ENCODE results near the gene KDM6B.

KDM6B gene, protein sequence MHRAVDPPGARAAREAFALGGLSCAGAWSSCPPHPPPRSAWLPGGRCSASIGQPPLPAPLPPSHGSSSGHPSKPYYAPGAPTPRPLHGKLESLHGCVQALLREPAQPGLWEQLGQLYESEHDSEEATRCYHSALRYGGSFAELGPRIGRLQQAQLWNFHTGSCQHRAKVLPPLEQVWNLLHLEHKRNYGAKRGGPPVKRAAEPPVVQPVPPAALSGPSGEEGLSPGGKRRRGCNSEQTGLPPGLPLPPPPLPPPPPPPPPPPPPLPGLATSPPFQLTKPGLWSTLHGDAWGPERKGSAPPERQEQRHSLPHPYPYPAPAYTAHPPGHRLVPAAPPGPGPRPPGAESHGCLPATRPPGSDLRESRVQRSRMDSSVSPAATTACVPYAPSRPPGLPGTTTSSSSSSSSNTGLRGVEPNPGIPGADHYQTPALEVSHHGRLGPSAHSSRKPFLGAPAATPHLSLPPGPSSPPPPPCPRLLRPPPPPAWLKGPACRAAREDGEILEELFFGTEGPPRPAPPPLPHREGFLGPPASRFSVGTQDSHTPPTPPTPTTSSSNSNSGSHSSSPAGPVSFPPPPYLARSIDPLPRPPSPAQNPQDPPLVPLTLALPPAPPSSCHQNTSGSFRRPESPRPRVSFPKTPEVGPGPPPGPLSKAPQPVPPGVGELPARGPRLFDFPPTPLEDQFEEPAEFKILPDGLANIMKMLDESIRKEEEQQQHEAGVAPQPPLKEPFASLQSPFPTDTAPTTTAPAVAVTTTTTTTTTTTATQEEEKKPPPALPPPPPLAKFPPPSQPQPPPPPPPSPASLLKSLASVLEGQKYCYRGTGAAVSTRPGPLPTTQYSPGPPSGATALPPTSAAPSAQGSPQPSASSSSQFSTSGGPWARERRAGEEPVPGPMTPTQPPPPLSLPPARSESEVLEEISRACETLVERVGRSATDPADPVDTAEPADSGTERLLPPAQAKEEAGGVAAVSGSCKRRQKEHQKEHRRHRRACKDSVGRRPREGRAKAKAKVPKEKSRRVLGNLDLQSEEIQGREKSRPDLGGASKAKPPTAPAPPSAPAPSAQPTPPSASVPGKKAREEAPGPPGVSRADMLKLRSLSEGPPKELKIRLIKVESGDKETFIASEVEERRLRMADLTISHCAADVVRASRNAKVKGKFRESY (N-terminal part only)

DNA sequence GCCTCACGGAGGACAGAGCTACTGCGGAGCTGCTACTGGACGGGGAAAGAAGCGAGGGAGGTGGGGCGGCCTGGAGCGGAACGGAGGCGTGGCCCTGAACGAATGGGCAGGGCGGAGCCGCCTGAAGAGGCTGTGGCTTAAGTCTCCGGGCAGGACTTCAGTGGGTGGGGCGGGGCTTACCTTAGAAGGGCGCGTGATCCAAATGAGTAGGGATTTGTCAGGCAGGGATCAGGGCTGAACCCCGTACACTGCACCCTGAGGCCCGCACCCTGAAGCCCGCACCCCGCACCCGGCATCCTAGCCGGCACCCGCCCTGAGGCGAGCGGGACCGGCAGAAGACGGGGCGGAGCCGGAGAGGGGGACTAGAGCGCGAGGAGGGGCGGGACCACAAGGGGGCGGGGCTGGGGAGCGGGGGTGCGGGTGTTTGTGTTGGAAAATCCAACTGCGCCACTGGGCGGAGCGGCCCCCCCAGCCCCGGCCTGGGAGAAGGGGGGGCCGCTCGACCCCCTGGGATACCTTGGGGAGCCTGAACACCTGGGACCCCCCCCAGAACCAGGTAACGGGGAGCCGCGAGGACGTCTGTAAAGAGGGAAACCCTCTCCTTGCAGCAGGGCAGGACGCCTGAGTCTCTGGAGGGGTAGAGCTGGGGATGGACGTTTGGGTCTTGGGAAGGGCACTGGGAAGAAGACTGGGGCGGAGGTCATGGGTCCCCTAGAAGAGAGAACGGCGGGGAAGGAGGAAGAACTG, at the start of gene KDM6B:
Gene KDM6B, plus strand, starts transcription at position 423 of the 747 bp plus-strand sequence. CDS start 11,338 bp downstream, outside the sequence.
- peak; percentile 69 for DNase-seq (ENCODE audit: low read depth)

DNA sequence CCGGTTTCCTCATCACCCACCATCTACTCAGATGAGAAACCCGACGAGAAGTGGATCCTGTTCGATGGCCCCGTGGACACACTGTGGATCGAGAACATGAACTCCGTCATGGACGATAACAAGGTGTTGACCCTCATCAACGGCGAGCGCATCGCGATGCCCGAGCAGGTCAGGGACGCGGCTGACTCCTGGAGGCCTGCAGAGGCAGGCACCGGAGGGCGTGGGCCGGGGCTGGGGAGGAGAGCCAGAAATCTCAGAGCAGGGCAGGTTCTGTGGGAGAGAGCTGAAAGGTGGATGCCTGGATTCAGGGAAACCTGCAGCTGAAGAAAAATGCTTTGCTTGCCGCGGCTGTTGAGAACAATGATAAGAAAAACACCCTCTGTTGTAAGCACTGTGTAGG, 47.2 kb upstream of the KDM6B start:
- no peak for DNase-seq (ENCODE audit: low read depth)

DNA sequence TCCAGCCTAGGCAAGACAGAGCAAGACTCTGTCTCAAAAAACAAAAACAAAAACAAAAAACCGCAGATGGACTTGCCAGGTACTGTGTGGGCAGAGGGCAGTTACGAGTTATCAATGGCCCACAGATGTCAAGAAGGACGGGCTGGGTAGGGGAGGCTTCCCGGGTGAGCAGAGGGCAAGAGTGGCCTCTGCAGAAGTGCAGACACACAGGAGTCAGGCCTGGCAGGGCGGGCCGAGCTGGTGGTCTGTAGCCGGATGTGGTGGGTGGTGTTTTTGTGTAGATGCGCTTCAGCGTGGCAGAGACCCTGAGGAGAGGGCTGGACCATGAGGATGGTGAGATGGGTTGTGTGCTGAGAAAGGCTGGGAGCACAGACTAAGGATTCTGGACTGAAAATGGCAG, 44.9 kb upstream of the KDM6B start:
- no peak for DNase-seq (ENCODE audit: low read depth)

DNA sequence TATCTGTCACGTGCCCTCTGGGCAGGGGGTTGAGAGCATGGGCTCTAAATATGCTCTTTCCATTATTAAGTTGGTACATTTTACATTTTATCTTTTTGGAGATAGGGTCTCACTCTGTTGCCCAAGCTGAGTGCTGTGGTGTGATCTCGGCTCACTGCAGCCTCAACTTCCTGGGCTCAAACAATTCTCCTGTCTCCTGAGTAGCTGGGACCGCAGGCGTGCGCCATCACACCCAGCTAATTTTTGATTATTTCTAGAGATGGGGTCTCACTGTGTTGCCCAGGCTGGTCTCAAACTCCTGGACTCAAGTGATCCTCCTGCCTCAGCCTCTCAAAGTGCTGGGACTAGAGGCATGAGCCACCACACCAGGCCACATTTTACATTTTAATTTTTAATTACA, 43.9 kb upstream of the KDM6B start:
- no peak for DNase-seq (ENCODE audit: low read depth)

DNA sequence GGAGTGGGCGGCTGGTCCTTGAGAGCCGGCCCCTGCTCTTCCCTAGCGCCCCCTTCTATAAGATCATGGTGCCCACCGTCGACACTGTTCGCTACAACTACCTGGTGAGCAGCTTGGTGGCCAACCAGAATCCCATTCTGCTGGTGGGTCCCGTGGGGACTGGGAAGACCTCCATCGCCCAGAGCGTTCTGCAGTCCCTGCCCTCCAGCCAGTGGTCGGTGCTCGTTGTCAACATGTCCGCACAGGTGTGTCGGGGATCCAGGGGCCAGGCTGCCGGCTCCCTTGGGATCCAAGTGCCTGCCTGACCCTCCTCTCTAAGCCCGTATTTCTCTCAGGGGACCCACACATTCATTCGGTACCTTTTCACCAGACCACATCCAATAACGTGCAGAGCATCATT, 41.4 kb upstream of the KDM6B start:
- no peak for DNase-seq (ENCODE audit: low read depth)

DNA sequence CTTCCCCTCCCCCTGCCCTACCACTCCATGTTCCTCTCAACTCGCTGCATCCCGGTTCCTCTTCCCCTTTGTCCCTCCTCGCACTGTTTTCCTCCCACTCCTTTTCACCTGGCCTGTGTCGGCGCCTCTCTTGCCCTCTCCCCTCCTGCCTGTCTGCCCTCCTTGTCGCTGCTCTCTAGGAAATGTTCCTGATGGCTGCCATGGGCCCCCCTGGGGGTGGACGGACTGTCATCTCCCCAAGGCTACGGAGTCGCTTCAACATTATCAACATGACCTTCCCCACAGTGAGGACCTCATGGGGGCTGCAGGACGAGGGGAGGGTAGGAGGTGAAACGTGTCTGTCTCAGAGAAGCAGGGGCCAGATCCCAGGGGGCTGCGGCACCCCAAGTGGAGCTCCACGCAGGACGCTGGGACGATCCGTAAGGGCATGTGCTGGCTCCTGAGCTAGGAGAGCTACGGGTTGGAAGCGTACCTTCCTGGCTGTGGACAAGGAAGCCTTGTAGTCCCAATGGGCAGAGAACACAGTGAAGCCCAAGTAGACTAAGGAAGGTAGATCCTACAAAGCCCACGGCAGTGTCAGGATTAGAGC, 39.8 kb upstream of the KDM6B start:
- DNase-seq (ENCODE audit: low read depth) = no peak

DNA sequence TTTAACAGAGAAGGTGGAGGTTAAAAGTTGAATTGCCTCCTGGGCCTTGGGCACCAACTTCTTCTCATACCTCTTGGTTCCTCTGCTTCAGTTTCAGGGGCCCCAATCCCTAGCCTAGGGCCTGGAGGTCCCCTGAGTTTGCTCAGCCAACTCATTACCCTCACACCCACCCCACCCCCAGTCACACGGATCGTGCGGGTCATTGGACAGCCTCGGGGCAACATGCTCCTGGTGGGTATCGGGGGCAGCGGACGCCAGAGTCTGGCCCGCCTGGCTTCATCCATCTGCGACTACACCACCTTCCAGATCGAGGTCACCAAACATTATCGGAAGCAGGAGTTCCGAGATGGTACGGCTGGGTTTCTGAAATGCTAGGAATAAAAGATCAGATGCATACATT, 36.0 kb upstream of the KDM6B start:
- no peak for DNase-seq (ENCODE audit: low read depth)

DNA sequence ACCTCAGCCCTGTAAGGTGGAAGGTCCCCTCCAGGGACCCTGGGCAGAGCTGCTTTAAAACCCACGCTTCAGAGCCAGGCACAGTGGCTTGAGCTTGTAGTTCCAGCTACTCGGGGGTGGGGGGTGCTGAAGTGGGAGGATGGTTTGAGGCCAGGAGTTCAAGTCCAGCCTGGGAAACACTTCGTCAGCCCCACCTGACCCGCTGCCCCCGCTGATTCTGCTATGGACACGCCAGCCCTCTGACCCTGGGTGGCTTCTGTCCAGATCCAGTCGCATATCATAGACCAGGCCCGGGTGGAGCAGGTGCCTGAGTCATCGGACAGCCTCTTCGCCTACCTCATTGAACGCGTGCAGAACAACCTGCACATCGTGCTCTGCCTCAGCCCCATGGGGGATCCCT, 35.2 kb upstream of the KDM6B start:
- no peak for DNase-seq (ENCODE audit: low read depth)

DNA sequence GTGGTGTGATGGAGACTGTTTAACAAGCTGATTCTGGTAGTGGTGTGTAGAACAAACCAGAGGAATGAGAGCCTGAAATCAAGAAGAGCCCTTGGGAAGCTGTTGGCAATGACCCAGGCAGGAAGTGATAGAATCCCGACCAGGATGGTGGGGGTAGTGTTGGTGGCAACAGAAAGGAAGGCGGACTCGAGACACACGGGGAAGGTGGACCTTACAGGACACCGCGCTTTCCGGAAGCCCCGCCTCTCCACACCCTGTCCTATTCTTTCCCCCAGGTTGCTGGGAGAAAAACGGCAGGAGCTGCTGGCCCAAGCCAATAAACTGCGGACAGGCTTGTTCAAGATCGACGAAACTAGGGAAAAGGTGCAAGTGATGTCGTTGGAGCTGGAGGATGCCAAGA, 30.0 kb upstream of the KDM6B start:
- no peak for DNase-seq (ENCODE audit: low read depth)

DNA sequence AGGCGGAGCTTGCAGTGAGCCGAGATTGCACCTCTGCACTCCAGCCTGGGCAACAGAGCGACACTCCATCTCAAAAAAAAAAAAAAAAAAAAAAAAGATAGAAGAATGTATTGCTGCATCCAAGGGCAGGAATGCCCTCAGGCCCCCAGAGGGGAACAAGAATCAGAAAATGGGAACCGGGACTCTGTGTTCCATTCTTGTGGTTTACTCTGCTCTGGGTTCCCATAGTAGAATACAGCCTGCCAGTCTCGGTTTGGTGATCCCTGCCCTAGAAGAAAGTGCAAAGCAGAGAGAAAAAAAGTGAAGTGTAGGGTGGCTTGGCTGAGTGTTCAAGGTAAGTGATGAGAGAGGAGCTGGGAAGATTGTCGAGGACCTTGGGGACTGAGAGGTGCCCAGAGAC, 27.4 kb upstream of the KDM6B start:
- DNase-seq (ENCODE audit: low read depth) = no peak

DNA sequence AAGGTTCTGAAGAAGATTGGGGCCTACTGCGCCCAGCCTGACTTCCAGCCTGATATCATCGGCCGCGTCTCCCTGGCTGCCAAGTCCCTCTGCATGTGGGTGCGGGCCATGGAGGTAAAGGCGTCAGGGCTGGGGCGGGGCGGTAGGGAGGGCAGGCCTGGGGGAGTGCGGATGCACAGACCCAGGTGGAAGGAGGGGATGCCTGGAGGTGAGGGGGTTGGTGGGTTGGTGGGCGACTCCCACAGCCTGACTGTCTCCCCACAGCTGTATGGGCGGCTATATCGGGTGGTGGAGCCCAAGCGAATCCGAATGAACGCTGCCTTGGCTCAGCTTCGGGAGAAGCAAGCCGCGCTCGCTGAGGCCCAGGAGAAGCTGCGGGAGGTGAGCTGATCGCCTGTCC, 26.8 kb upstream of the KDM6B start:
- DNase-seq (ENCODE audit: low read depth) = no peak

DNA sequence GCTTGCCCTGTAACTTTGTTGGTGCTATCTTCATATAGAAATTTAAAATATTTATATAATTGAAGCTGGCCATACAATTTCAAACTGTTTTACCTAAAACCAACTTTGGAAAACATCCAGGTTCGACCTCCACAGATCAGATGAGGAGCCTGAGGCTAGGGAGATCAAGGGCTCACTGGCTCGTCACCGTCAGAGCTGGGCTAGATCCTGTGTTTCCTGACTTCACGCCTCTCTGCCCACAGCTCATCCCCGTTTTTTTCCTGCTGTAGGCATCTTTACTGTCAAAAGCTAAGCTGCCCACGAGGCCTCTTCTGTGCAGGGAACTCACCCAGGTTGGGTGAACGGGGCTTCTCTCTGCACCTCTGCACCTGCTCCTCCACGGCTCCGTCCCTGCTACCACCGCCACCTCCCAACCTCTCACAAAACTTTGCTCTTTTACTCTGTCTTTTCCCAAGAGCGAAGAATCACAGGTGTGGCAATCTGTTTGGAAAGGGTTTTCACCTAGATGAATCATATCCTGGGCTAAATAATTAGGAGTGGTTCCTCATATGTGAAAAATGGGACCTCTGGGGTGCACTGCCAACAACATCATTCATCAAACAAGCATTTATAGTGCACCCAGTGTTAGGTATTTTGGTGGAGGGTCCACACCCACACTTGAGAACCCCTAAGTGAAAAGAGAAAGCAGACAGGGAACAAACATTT, 24.8 kb upstream of the KDM6B start:
- no peak for DNase-seq (ENCODE audit: low read depth)

DNA sequence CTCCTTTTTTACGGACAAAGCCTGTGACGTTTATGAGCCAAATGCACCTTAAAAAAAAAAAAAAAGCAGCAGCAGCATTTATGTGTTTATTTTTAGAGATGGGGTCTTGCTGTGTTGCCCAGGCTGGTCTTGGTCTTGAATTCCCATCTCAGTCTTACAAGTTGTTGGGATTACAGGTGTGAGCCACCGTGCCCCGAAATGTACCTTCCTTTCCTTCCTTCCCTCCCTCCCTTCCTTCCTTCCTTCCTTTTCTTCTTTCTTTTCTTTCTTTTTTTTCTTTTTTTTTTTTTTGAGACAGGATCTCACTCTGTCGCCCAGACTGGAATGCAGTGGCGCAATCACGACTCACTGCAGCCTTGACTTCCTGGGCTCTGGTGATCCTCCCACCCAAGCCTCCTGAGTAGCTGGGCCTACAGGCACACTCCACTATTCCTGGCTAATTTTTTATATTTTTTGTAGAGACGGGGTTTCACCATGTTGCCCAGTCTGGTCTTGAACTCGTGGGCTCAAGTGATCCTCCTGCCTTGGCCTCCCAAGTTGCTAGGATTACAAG, 24.1 kb upstream of the KDM6B start:
- peak; percentile 5 for DNase-seq (ENCODE audit: low read depth)

DNA sequence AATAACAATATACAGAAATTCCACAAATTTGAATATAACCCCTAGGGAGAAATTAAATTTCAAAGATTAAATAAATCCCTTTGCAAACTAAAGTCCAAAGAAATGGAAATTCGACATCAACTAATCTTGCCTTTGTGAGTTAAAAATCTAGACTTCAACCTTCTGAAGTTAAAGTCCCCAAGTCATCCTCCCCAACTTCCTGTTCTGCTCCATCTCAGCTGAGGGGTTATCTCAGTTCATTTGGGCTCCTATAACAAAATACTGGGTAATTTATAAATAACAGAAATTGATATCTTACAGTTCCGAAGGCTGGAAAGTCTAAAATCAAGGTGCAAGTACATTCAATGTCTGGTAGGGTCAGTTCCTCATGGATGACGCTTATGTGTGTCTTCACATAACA, 22.8 kb upstream of the KDM6B start:
- no peak for DNase-seq (ENCODE audit: low read depth)

DNA sequence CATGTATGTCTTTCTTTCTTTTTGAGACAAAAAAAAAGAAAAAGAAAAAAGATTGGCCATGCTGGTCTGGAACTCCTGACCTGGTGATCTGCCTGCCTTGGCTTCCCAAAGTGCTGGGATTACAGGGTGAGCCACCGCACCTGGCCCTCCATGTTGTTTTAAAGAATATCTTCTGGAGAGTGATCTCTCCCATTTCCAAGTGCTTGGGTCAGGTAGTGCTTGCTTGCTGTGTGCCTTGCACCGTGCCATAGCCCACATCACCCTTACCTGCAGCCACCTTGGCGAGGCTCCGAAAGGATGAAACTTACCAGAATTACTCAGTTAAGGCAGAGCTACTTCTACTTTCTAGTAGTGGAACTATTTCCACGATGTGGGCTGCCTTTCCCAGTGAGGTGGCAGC, 19.0 kb upstream of the KDM6B start:
- DNase-seq (ENCODE audit: low read depth) = no peak

DNA sequence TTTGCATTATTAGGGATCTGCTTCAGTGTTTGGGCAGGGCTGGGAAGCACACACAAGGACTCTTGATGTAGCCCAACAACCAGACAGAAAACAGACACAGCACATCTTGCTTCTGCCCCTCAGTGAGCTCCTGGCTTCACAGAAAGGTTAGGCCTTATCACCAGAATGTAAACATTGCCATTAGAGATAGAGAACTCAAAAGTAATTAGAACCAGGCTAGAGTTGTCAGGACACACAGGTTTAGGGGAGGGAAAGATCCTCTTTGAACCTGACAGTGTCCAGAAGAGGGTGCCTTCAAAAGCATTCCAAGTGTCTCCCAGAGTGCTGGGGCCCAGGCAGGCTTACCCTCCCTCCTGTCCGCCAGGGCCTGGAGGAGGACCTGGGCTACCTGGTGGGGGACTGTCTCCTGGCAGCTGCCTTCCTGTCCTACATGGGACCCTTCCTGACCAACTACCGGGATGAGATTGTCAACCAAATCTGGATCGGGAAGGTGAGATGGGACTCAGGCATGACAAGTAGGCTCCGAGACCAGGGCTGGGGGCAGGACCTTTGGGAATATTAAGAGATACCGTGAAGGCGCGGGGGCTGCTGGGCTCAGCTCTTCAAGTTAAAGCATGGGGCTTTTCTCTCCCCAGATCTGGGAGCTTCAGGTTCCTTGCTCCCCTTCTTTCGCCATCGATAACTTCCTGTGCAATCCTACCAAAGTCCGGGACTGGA, 16.9 kb upstream of the KDM6B start:
- DNase-seq (ENCODE audit: low read depth) = no peak

DNA sequence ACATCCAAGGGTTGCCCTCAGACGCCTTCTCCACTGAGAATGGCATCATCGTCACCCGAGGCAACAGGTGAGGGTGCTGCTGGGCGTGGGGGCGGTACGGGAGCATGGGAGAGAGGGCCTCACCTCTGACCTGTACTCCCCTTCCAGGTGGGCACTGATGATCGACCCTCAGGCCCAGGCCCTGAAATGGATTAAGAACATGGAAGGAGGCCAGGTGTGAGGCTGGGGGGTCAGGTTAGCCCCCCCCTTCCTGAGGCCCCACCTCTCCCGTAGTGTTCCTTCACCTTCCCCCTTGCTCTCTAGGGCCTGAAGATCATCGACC, 16.4 kb upstream of the KDM6B start:
- DNase-seq (ENCODE audit: low read depth) = no peak

DNA sequence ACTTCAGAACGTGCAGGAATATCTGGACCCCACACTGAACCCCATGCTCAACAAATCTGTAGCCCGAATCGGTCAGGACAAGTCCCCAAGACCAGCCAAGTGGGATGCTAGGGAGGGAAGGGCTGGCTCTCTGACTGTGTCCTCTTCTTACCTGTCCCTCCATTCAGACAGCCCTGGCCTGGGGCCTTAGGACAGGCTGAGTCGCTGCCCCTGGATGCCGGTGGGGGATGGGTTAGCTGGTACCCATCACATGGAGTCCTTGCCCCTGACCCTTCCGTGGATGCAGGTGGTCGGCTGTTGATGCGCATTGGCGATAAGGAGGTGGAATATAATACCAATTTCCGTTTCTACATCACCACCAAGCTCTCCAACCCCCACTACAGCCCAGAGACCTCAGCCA, 16.0 kb upstream of the KDM6B start:
- DNase-seq (ENCODE audit: low read depth) = no peak

DNA sequence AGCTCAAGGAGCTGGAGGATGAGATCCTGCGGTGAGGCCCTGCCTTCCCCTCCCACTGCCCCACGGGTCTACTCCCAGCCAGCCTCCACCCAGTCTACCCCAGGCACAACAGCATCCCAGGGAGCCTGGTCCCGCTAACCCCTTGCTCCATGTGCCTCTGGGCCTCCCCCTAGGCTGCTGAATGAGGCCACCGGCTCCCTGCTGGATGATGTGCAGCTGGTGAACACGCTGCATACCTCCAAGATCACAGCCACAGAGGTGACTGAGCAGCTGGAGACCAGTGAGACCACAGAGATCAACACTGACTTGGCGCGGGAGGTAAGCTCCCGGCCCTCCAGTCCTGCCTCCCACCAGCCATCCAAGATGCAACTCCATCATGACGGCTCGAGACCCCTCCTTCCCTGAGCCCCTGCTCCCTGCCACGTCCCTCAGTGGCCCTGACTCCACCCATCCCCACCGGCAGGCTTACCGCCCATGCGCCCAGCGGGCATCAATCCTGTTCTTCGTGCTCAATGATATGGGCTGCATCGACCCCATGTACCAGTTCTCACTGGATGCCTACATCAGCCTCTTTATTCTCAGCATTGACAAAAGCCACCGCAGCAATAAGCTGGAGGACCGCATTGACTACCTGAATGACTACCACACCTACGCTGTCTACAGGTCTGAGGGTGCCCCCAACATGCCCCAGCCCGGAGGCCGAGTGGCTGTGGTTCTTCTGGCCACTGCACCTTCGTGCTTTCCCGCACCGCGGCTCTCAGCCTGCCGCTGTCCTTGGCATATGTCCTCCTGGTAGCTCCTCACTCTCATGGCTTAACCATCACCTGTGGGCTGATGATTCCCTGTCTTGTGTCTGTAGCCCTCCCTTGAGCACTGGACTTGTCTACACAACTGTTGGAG, 15.0 kb upstream of the KDM6B start:
- no peak for DNase-seq (ENCODE audit: low read depth)

All from GM04504 (cell line).